Measurements from ENCODE around the gene FLRT2.

Gene FLRT2

GRCh38 chr14:85660243-85660922 is 130.4 kb downstream of the FLRT2 start:
- DNase-seq (ENCODE audit: low read depth, low spot score) = no peak

GRCh38 chr14:85662096-85662495 is 132.2 kb downstream of the FLRT2 start:
- no peak for DNase-seq (ENCODE audit: low read depth, low spot score)

DNA sequence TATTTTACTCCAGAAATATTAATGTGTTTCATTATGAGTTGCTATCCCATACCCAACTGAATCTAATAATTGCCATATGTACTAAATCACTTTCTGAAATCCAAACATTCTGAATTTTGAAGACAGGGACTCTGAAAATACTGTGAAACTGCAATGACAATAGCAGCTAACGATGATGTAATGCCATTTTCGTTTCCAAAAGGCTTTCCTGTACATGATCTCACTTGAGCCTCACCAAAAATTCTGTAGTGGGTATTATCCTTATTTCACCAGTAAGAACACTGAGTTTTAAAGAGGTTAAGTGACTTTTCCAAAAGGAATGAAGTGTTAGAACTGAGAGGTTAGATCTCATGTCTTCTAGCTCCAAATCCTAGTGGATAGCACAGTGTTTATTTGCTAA is 133.3 kb downstream of the FLRT2 start:
- DNase-seq (ENCODE audit: low read depth, low spot score) = no peak

DNA sequence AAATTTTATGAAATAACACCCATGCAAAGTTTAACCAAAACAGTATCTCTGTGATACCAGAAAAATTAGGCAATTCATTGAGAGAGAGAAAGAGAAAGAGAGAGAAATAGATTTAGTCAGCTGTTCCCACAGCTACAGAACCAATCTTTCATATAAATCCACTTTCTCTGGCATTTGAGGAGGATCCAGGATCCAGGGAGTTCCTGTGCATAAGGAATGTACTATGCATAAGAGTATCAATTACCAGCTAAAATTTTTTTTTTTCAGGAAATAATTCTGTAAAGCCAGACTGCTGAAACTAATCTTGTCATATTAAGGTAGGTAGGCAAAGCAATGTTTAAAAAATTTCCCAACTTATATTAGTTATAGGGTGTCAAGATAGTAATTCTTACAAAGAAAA is 133.7 kb downstream of the FLRT2 start:
- no peak for DNase-seq (ENCODE audit: low read depth, low spot score)

GRCh38 chr14:85675957-85676356 is 146.0 kb downstream of the FLRT2 start:
- no peak for DNase-seq (ENCODE audit: low read depth, low spot score)

DNA sequence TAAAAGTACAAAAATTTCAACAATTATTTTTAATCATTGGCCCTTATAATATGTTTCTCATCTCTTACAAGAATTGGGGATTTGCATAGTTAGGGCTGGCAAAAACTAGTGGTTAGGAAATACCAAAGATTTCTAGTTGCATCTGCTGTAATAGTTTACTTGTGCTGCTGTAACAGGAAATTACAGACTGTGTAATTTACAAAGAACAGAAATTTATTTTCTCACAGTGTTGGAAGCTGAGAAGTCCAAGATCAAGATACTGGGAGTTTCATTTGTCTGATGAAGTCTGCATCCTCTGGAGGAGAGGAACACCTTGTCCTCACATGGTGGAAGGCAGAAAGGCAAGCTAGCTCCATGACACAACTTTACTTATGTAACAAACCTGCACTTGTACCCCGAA is 157.0 kb downstream of the FLRT2 start:
- DNase-seq (ENCODE audit: low read depth, low spot score) = no peak

- DNase-seq (ENCODE audit: low read depth, low spot score) = no peak
Measured at GRCh38 chr14:85687456-85687855, 157.5 kb downstream of the FLRT2 start.

DNA sequence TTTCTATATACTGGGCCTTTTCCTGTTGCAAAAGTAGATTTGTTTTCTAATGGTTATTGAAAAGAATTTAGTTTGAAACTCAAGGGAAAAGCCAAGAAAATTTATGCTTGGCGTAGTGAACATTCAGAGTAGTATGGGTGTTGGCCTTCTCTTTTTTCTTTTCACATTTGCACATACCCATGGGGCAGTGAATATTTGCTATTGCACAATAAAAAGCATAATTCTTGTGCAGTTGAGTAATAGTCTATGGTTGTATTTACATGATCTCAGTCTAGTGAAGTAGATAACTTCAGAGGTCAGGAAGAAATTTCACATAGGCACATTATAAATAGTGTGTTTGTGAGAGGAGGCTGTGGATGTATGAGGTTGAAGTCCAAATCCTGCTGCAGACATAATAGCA is 158.1 kb downstream of the FLRT2 start:
- no peak for DNase-seq (ENCODE audit: low read depth, low spot score)

DNA sequence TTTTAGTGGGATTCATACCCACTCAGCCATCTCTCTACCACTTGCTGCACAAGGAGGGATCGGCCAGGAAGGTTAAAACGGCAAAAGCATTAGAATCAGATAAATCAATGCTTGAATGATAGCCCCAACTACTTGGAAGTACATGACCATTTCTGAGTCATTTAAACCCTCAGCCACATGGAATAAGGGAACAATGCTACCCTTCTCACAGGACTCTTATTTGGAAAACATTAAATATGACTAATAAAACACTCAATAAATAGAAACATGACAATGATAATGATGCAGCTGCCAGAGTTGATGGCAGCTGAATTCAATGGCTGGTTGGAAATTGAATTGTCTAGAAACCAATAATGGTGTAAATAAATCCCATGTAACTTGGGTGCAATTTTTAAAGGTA is 165.4 kb downstream of the FLRT2 start:
- no peak for DNase-seq (ENCODE audit: low read depth, low spot score)

DNA sequence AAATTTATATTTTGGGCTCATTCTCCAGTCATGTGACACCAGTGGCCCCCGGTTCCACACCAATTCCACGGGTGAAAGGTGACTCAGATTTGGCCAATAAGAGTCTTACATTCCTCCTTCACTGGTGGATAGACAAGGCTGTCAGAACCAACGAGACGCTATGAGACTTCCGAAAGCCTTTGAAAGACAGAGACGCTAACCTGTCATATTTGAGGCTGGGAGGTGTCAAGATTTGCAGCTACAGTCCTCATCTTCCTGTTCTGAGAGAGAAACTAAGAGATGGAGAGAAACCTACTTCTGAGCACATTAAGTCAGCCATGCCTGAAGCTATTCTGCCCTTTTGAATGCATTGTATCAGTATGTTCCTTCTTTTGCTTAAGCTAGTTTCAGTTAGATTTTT is 171.2 kb downstream of the FLRT2 start:
- no peak for DNase-seq (ENCODE audit: low read depth, low spot score)

DNA sequence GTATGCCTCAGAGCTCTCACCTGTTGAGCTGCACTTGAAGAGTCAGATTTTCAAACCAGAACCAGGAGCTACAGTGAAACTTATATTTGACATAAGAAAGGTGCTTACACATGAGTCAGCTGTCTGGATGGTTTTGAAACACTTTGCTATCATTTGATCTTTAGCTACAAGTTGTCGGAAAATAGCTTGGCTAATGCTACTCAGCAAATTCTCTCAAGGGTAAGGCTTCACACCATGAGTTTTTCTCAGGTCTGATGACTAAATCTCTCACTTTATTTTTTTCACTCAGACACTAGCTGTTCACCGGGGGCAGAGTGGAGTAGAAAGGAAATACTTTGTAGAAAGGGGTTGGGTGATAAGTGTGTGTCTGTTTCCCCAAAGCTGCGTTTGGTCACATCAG is 171.8 kb downstream of the FLRT2 start:
- no peak for DNase-seq (ENCODE audit: low read depth, low spot score)

DNA sequence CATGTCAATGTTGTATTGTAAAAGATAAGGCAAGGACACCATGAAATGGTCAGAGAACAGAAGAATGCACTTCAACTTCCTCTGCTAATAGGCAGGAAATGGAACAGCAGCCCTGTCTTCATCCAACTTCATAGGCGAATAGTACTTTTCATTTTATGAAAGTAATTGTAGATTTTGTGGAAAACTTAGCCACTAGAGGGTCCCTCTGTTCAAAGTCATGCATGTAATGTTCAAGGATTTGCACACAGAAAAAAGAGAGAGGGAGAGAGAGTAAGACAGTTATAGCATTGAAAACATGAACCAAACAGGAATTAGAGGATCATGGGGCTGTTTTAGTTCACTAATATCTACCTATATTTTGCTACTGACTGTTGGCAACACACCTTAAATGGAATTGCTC is 172.2 kb downstream of the FLRT2 start:
- no peak for DNase-seq (ENCODE audit: low read depth, low spot score)

DNA sequence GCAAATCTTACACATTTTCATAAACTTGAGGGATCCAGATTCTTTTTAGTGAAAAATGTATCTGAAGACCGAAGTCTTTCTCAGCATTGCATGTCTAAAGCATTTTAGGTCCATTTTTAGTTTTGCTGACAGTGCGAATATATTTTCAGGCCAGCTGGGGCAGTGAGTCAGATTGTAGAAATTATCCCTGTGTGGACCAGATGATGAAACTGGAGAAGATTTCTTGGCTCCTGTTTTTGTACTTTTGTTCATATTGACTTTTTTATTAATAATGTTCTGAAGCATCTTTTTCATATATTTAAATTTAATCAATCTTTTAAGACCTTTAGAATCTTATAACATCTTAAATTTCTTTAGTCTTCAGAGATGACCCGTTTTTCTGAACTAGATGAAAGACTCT is 173.1 kb downstream of the FLRT2 start:
- DNase-seq (ENCODE audit: low read depth, low spot score) = peak; percentile 9

Data from smooth muscle cell of the brain vasculature (primary cell).